ENCODE measurements around the gene PRKCA.

- TF ChIP-seq EP300 (IDR thresholded peaks at IDR 0.05) (no peak), CTCF (IDR thresholded peaks at IDR 0.05) (no peak), POLR2AphosphoS5 (IDR thresholded peaks at IDR 0.05) (no peak), POLR2A (IDR thresholded peaks at IDR 0.05; ENCODE audit: low read depth) (no peak)
Measured at GRCh38 chr17:66283971-66284370, 18.4 kb upstream of the PRKCA start.
